HEK293T (cell line): ENCODE results near the gene CLDN7.

Experiments
- CTCF ChIA-PET: fragments of 350-600 bp; formaldehyde crosslinking; extraction: SDS; loops from one replicate; lab custom pipeline; 2021; ENCODE audit warnings: antibody characterized with exemption, inconsistent platforms; lab: Yijun Ruan, JAX
- POLR2A ChIA-PET: fragments of 350-600 bp; formaldehyde crosslinking; extraction: SDS; loops from one replicate; lab custom pipeline; 2020; ENCODE audit warnings: antibody characterized with exemption, inconsistent platforms; lab: Yijun Ruan, JAX
- DNase-seq: peaks from one replicate; pipeline ENCODE4 v3.0.0; 2012; ENCODE audit warnings: mixed read lengths; ENCODE audit errors: extremely low spot score
- ARNT ChIP-seq: fragments of 450-650 bp; IDR thresholded peaks from 2 replicates; pipeline ENCODE4 v1.6.1; 2017; ENCODE audit warnings: mild to moderate bottlenecking
- BHLHE40 ChIP-seq: fragments of 450-650 bp; IDR thresholded peaks from 2 replicates; pipeline ENCODE4 v1.6.1; 2016; ENCODE audit warnings: mild to moderate bottlenecking, moderate library complexity, borderline replicate concordance
- CTBP1 ChIP-seq: fragments of 450-650 bp; IDR thresholded peaks from 2 replicates; pipeline ENCODE4 v1.6.1; 2016; ENCODE audit warnings: borderline replicate concordance
- ELF4 ChIP-seq: fragments of 450-650 bp; IDR thresholded peaks from 2 replicates; pipeline ENCODE4 v1.6.1; 2017; ENCODE audit warnings: antibody characterized with exemption
- FOXA1 ChIP-seq: fragments of 450-650 bp; IDR thresholded peaks from 2 replicates; pipeline ENCODE4 v1.6.1; 2016; ENCODE audit warnings: mild to moderate bottlenecking
- FOXK2 ChIP-seq: fragments of 450-650 bp; IDR thresholded peaks from 2 replicates; pipeline ENCODE4 v1.6.1; 2016; ENCODE audit warnings: mild to moderate bottlenecking
- FOXM1 ChIP-seq: fragments of 450-650 bp; IDR thresholded peaks from 2 replicates; pipeline ENCODE4 v1.6.1; 2017; ENCODE audit warnings: mild to moderate bottlenecking, borderline replicate concordance
- HDGF ChIP-seq: fragments of 450-650 bp; IDR thresholded peaks from 2 replicates; pipeline ENCODE4 v1.6.1; 2017; ENCODE audit warnings: antibody characterized with exemption, borderline replicate concordance
- L3MBTL2 ChIP-seq: fragments of 450-650 bp; conservative IDR thresholded peaks from 2 replicates; pipeline ENCODE4 v1.6.1; 2016; ENCODE audit warnings: mild to moderate bottlenecking
- LEF1 ChIP-seq: fragments of 450-650 bp; IDR thresholded peaks from 2 replicates; pipeline ENCODE4 v1.6.1; 2017; ENCODE audit warnings: mild to moderate bottlenecking, borderline replicate concordance
- NFRKB ChIP-seq: fragments of 450-650 bp; IDR thresholded peaks from 2 replicates; pipeline ENCODE4 v1.6.1; 2016; ENCODE audit warnings: mild to moderate bottlenecking, moderate library complexity
- SP1 ChIP-seq: fragments of 450-650 bp; IDR thresholded peaks from 2 replicates; pipeline ENCODE4 v1.6.1; 2017
- SUZ12 ChIP-seq: fragments of 450-650 bp; IDR thresholded peaks from 2 replicates; pipeline ENCODE4 v1.6.1; 2016; ENCODE audit warnings: mild to moderate bottlenecking
- TARDBP ChIP-seq: fragments of 450-650 bp; IDR thresholded peaks from 2 replicates; pipeline ENCODE4 v1.6.1; 2016
- ZNF384 ChIP-seq: fragments of 450-650 bp; IDR thresholded peaks from 2 replicates; pipeline ENCODE4 v1.6.1; 2016
- TF ChIP-seq, protein P1 (sequence below): fragments of 450-650 bp; IDR thresholded peaks from 2 replicates; pipeline ENCODE4 v1.6.1; 2016

Gene CLDN7

DNA sequence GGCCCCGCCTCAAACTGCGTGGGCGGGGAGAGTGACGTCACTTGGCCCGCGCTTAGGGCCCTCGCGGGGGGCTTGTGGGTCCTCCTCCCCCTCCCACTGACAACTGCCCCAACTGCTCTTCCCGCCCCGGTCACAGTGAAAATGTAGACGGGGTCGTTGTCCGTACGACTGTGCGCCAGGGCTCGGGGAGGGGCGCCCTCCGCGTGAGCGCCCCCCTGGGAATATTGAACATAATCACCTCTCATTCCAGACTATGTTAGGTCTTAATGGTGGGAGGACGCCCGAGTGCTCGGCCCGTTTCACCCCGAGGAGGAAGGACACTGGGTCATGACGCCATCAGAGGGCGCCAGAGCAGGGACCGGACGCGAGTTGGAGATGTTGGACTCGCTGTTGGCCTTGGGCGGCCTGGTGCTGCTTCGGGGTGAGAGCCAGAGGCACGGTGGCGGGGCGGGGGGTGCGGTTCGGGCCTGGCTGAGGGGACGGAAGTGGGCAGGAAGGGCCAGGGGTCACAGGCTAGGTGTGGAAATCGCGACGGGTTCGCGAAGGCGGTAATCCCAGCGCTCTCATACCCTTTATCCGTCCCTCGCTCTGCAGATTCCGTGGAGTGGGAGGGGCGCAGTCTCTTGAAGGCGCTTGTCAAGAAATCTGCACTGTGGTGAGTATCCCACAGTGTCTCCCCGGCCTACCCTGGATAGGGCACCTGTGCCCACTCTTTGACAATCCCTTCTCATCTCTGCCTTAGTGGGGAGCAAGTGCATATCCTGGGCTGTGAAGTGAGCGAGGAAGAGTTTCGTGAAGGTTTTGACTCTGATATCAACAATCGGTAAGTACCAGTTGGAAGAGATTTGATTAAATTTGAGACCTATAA lies 9.9 kb downstream of the CLDN7 start, which contains the start of gene ELP5:
TSS of gene ELP5 (plus strand) at position 40 of the 868 bp plus-strand sequence. CDS start at position 376, 336 bp downstream.
- POLR2A ChIA-PET = interaction anchor here (1.0 to 4.3 kb wide), 3 partner anchors 12 to 38 kb away, joined by 3 to 52 read pairs (median 3); partner anchors contain the start of genes GABARAP and PHF23
- TF ChIP-seq FOXK2 = no peak
- TF ChIP-seq HDGF = no peak
- TF ChIP-seq L3MBTL2 = 0 out of 2 replicates have a peak, but pooled peaks have one; percentile 20
- CTCF ChIA-PET = no interaction called here
- DNase-seq = peak; percentile 90

DNA sequence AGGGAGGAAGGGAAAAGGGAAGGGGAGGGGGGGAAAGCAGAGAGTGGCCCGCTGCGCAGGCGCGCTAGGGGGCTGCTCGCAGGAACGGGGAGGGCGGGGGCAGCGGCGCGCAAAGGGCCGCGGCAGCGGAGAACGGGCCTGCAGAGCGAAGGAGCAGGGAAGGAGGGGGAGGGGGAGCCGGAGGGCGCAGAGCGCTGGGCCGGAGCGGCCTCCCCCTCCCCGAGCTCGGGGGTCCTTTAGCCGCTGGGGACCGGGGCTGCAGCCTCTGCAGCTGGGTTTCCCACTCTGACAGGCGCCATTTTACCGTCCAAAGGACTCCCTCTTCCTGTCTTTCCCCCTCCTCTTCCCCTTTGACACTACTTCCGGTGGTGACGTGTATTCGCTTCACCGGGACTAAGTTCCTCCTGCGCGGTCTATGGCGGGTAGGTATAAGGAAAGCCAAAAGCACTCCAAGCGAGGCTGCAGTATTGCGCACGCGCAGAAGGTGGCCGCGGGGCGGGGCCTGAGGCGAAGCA lies 10.6 kb downstream of the CLDN7 start, which contains the start of gene CTDNEP1:
TSS of gene CTDNEP1 (minus strand) at position 74 of the 515 bp plus-strand sequence. CDS start 438 bp downstream, outside the sequence.
- CTCF ChIA-PET = interaction anchor here (0.6 to 1.7 kb wide), 3 partner anchors 11 to 30 kb away, joined by 3 read pairs; partner anchors contain the start of gene SLC2A4
- TF ChIP-seq ZNF384 (no peak), CTBP1 (no peak), LEF1 (no peak), ELF4 (peak; percentile 63), ARNT (no peak), HDGF (no peak), SUZ12 (no peak), FOXK2 (no peak), BHLHE40 (no peak)
- TF ChIP-seq, protein P1, sequence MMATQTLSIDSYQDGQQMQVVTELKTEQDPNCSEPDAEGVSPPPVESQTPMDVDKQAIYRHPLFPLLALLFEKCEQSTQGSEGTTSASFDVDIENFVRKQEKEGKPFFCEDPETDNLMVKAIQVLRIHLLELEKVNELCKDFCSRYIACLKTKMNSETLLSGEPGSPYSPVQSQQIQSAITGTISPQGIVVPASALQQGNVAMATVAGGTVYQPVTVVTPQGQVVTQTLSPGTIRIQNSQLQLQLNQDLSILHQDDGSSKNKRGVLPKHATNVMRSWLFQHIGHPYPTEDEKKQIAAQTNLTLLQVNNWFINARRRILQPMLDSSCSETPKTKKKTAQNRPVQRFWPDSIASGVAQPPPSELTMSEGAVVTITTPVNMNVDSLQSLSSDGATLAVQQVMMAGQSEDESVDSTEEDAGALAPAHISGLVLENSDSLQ = peak; percentile 51; the same call in 1 of the 2 replicates
- POLR2A ChIA-PET = interaction anchor here (1.0 to 4.3 kb wide), 3 partner anchors 11 to 37 kb away, joined by 3 to 52 read pairs (median 3); partner anchors contain the start of genes GABARAP and PHF23
- peak; percentile 95 for DNase-seq

DNA sequence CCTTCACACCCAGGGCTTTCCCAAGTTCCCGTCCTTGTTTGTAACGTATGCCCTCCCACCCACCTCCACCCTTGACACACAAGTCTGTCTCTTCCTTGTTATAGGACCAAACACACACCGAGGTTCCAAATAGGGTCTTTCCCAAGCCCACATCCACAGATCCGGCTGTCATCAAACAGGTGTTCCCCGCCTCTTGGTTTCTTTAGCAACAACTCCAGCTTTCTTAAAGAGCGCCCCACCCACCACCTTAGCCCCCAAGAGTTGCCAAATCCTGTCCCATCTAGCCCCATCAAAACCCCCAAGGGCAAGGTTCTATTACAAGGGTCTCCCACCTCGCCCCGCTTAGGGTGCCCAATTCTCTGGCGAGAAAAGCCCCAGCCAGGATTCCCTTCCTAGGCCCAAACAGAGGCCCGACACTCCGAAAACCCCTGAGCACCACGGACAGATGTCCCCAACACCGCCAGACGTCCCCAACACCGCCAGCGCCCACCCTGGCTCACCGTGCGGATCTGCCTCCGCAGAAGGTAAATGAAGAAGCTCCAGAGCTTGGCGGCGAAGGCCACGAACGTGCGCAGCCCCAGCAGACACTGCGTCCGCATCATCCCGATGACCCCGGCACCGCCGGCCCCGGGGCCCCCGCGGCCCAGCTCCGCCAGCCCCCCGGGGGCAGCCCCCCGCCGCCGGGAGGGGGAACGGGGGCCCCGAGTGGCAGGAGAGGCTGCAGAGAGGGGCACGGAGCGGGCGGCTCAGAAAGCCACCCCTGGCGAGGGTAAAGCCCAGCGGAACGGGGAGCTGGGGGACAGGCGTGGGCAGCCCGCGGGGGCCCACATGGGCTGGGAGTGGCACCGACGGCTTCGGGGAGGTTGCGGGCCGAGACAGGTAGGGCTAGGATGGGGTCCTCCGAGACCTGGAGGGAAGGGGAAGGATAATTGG lies 11.3 kb downstream of the CLDN7 start:
- TF ChIP-seq CTBP1 = no peak
- ChIA-PET CTCF (interaction anchor here (0.6 to 1.7 kb wide), 3 partner anchors 10 to 30 kb away, joined by 3 read pairs; partner anchors contain the start of gene SLC2A4), POLR2A (interaction anchor here (1.0 to 4.3 kb wide), 3 partner anchors 11 to 37 kb away, joined by 3 to 52 read pairs (median 3); partner anchors contain the start of genes GABARAP and PHF23)
- DNase-seq = no peak

DNA sequence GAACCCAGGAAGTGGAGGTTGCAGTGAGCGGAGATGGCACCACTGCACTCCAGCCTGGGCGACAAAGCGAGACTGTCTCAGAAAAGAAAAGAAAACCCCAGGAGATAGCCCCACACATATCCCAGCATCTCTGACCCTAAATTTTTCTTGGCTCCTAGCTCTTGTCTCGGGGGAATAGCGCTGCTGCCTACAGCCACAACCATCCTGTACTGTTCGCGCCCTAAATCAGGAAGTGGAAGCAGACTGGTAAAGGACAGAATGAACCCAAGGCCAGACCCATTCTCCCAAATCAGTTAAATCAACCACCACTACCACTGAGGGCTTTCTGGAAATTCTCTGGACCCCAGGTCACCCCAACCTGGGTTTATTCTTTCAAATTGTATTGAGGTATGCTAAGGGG lies 12.4 kb downstream of the CLDN7 start:
- no peak for DNase-seq
- POLR2A ChIA-PET = interaction anchor here (4.3 kb wide), 1 partner anchor 10 kb away, joined by 52 read pairs; the partner anchor contains the start of genes GABARAP and PHF23
- TF ChIP-seq FOXM1 (no peak), NFRKB (no peak), FOXA1 (no peak), LEF1 (no peak), ZNF384 (no peak), SP1 (no peak), SUZ12 (no peak), BHLHE40 (no peak)
- TF ChIP-seq, protein P1 = no peak
- CTCF ChIA-PET = no interaction called here

DNA sequence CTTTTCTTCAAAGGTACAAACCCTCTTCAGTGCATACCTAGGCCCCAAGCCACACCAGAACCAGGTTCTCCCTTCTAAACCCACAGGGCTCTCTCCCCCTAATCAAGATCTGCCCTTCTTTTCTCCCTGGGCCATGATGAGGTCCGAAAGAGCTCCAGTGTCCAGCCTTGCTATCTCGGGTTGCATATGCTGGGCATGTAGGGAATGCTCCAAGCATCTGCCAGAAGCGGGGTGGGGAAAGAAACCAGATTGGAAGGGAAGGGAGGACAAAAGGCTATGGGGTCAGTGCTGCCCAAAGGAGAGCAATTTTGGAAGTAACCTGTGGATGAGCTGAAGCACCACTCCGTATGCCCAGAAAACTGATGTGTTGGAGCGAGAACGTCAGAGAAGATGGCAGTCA lies 13.1 kb downstream of the CLDN7 start:
- POLR2A ChIA-PET = interaction anchor here (4.3 kb wide), 1 partner anchor 9 kb away, joined by 52 read pairs; the partner anchor contains the start of genes GABARAP and PHF23
- CTCF ChIA-PET = no interaction called here
- no peak for DNase-seq
- TF ChIP-seq LEF1 = no peak
- no peak for TF ChIP-seq SP1
- TF ChIP-seq TARDBP = no peak
- TF ChIP-seq FOXK2 = no peak
- TF ChIP-seq, protein P1 = no peak
- TF ChIP-seq L3MBTL2 = no peak
- no peak for TF ChIP-seq ELF4
- TF ChIP-seq NFRKB = no peak
- TF ChIP-seq SUZ12 = no peak
- TF ChIP-seq BHLHE40 = no peak
- TF ChIP-seq FOXM1 = no peak
- TF ChIP-seq ARNT = no peak
- TF ChIP-seq FOXA1 = no peak
- no peak for TF ChIP-seq HDGF
- TF ChIP-seq ZNF384 = no peak
